22Rv1 (cell line): ENCODE results near the gene KCNJ2.

ENCODE experiments used
- CTCF ChIP-seq: fragments of 450-650 bp; IDR thresholded peaks from 2 replicates; pipeline ENCODE4 v1.5.1; 2017; ENCODE audit warnings: mild to moderate bottlenecking
- ZFX ChIP-seq: fragments of 450-650 bp; IDR thresholded peaks from 2 replicates; pipeline ENCODE4 v1.6.1; 2017; ENCODE audit warnings: antibody characterized with exemption, borderline replicate concordance

DNA sequence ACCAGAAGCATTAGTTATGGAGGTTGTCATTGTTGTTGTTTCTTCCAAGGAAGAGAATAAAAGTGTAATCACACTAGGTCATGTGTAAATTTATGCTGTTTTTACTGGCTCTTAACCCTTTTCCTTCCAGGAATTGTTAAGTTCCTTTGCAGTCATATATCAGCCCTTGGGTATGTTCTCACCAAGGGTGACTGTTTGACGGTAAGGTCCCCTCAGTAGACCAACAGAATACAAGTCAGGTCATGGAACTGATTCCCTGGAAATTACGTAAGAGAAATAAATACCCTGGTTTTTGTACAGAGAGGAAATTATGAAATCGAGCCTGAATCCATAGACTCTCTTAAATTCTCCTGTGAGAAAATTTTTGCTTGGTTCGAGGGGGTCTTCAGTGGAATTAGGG is 11.2 kb upstream of the KCNJ2 start:
- TF ChIP-seq CTCF (no peak), ZFX (no peak)
